ENCODE measurements around the gene RPS13.
"Not testable (repeated sequence)": the region's sequence is repeated elsewhere in the genome, so short reads cannot be mapped to it uniquely, and the experiment has no call there.

The RPS13 gene

DNA sequence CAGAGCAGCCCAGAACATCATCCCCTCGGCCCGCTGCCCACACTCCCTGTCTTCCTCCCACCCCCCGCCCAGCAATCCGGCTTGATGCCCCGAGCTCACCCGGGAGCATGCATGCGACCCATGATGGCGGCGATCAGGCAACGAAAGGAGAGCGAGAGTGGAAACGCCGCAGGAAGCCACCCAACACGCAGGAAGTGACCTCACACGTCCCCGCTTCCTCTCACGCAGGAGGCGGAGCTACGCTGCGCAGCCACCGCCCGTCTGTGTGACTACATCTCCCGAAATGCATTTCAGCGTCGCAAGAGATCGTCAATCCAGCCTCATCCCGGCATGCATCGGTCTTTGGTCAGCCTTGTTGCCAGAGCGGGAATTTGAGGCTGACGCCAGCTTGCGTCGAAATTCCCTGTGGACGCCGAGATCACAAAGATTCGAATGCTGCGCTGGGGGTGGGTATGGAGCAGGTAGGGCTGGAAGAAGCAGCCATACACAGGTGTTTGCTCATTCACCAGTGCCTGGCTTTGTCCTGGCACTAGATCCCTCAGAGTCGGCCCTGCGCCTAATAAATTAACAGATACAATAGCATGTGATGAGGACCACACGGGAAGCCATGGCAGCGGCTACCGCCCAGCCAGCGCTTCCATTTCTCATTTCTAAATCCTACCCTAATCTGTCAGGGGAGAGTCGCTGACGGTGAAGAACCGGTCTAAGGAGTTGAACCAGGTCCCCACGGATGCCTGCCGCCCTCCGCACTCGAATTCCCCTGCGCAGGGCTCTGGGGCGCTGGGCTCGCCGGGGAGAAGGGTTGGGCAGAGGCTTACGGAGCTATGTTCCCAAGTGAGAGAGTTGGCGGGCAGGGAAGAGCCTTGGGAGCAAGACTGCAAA, at the start of gene RPS13:
RPS13 (minus strand) TSS at position 148 of the 882 bp plus-strand sequence; CDS start at position 122, 26 bp downstream.
- peak; percentile 82 to 91 (median 85) for DNase-seq

DNA sequence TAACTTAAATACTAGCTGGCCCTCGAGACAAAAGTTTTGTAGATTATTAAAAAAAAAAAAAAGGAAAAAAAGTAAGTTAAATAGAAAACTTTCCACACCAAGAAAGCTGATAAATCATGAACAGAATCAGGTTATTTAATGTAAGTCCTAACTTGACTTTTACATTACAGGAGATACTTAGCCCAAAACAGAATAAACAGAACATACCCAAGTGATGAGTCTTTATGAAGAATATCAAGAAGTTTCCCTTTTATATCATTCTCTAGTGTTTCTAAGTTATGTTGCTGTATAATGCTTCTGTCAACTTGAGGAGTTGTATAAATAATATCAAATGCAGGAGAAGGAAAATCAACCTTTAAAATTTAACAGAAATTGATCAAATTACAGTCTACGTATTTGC, 44.5 kb upstream of the RPS13 start:
- DNase-seq, result no peak

DNA sequence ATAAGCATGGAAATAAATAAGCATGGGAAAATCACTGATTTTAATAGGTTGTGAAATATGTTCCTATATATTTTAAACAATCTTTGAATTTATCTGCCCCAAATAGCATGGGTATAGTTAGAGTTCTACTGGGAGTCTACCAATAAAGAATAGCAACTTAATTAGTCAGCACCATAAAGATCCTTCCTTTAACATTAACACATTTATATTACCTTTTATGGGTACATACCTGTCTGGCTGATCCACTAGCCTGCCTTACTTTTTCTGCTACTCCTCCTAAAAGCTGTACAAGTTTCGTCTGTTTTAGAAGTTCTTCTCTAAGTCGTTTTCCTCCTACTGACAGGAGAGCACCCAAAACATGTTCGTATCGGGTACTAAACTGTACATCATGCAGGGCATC, 39.8 kb upstream of the RPS13 start:
- DNase-seq, result no peak

DNA sequence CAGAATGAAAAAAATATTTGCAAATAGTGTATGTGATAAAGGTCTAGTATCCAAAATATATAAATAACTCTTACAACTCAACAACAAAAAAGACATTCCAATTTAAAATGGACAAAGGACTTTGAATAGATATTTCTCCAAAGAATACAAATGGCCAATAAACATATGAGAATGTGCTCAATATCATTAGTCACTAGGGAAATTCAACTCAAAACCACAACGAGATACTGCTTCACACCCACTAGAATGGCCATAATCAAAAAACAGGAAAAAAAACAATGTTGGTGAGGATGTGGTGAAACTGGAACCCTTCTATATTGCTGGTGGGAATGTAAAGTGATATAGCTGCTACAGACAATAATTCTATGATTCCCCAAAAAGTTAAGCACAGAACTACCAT, 38.6 kb upstream of the RPS13 start:
- DNase-seq, result no peak

DNA sequence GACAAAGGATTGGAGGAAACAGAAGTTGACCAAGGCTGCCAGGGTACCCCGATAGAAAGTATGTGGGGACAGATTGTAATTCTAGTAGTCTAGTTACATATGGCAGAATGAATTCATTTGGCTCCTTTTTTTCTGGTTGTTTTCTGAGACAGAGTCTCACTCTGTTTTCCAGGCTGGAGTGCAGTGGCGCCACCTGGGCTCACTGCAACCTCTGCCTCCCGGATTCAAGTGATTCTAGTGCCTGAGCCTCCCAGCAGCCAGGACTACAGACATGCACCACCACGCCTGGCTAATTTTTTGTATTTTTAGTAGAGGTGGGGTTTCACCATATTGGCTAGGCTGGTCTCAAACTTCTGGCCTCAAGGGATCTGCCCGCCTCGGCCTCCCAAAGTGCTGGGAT, 30.3 kb upstream of the RPS13 start:
- not testable (repeated sequence) for DNase-seq

DNA sequence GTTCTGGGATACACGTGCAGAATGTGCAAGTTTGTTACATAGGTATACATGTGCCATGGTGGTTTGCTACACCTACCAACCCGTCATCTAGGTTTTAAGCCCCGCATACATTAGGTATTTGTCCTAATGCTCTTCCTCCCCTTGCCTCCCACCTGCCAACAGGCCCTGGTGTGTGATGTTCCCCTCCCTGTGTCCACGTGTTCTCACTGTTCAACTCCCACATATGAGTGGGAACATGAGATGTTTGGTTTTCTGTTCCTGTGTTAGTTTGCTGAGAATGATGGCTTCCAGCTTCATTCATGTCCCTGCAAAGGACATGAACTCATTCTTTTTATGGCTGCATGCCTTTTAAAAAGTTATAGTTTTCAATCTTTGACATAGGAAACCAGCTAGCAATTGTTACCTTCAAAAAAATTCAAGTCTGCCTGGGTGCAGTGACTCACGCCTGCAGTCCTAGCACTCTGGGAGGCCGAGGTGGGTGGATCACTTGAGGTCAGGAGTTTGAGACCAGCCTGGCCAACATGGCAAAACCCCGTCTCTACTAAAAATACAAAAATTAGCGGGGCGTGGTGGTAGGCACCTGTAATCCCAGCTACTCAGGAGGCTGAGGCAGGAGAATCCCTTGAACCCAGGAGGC, 28.1 kb upstream of the RPS13 start:
- not testable (repeated sequence) for DNase-seq

DNA sequence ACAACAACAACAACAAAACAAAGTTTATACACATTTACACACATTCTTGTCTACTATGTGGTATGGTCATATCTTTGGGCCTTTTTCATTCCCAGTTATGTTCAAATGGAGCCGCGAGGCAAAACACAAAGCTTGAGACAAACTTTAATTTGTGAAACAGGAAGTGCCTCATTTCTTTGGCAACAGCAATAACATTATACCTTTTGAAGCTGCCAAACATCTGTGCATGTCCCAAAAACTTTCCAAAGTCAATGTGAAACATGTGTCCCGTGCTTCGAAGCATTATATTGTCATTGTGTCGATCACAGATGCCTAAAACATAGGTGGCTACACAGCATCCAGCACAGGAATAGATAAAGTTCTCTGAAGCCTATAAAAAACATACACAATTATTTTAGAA, 25.0 kb upstream of the RPS13 start:
- DNase-seq, result no peak

DNA sequence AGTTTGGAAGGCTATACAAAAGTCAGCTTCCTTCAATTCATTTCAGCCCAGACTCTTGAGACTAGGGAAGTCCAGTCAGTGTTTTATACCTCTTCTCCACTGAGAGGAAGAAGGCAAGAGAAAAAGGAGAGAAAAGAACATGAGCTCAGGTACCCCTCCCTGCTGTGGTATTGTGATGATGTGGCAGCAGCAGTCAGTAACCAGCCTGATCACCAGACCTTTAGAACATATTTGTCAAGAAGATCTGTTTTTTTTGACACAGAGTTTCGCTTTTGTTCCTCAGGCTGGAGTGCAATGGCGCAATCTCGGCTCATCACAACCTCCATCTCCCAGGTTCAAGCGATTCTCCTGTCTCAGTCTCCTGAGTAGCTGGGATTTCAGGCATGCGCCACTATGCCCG, 21.2 kb upstream of the RPS13 start:
- no peak for DNase-seq

DNA sequence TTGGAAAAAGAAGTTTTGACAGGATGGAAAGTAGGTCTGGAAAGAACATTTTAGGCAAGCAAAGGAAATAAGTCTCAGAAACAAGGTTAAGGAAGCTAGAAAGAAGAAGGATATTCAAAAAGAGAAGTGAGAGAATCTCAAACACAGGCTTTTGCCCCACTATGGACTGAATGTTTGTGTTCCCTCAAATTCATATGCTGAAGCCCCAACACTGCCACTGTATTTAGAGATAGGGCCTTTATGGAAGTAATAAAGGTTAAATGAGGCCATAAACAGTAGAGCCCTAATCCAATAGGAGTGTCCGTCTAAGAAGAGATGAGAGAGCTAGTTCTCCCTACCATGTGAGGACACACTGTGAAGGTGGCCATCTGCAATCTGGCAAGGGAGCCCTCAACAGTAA, 20.6 kb upstream of the RPS13 start:
- DNase-seq, result no peak

DNA sequence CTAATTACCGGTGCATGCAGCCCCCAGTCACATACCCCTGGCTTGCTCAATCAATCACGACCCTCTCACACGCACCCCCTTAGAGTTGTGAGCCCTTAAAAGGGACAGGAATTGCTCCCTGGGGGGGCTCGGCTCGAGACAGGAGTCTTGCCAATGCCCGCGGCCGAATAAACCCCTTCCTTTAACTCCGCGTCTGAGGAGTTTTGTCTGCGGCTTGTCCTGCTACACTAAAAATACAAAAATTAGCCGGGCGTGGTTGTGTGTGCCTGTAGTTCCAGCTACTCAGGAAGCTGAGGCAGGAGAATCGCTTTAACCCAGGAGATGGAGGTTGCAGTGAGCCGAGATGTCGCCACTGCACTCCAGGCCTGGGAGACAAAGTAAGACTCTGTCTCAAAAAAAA, 8.5 kb upstream of the RPS13 start:
- not testable (repeated sequence) for DNase-seq

DNA sequence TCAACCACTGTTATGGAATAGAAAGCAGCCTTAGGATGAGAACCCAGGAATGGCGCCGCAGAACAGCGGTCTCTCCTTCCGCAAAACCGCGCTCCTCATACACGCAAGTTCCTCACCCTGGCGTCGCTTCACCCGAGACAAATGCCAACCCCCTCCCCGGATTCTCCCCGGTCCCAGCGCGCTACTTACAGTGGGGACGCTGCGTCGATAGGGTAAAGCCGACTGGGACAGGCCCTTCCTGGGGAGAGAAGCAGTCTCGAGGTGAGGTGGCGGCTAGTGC, 287 bp downstream of the RPS13 start:
- no peak for DNase-seq

DNA sequence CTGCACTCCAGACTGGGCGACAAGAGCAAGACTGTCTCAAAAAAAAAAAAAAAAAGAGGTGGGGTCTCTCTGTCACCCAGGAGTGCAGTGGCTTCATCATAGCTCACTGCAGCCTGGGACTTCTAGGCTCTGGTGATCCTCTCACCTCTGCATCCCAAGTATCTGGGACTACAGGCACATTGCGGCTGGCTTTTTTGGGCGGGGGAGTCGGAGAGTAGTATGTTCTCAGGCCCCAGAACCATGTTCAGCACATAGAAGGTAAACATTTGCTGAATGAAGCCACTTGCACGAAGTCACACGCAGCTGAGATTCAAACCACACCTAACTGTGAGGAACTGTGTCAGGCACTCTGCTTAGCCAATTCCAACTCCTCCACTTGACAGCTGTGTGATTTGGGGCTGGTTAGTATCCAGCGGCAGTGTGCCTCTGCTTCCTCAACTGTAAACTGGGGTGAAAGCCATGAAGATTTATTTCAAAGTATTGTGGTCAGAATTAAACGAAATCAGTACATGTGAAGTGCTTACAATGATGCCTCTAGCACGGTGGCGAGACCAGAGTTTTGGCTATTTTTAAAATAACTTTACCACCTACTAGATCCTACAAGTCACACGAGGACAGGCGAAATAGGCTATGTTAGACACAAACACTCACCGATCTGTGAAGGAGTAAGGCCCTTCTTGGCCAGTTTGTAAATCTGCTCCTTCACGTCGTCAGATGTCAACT, 789 bp downstream of the RPS13 start:
- no peak for DNase-seq

DNA sequence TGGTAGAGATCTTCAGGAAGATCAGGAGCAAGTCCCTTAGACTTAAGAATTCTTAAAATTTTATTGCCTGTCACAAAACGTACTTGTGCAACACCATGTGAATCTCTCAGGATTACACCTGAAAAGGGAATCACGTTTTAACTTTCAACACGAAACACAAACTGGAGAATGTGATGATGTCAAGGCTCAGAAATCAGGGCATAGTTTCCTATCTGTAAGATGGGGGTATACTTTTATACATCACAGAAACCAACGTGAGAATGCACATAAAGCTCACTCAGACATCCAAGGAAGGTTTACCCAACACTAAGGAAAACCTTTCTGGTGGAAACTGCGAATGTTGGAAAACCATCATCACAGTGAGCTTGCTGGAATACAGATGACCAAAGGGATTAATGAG, 2.0 kb downstream of the RPS13 start:
- DNase-seq, result no peak

DNA sequence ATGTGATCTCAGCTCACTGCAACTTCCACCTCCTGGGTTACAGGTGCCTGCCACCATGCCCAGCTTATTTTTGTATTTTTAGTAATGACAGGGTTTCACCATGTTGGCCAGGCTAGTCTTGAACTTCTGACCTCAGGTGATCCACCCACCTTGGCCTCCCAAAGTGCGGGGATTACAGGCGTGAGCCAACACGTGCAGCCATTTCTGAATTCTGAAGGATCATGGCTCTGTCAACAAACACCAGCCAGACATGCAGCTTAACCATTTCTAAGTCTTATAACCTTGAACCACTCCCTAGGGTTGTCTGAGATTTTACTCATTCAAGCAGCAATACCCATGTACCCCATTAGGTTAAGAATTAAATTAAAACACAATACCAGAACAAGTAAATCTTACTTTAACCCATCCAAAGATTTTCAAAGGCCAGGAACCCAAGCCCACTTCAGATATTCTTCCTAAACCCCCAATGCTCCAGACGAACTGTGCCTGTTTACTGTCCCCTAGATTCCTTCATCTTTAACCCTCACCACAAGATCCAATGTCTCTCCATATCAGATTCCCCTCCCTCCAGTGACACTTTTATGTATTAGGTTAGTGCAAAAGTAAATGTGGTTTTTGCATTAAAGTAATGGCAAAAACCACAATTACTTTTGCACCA, 4.0 kb downstream of the RPS13 start:
- no peak for DNase-seq

DNA sequence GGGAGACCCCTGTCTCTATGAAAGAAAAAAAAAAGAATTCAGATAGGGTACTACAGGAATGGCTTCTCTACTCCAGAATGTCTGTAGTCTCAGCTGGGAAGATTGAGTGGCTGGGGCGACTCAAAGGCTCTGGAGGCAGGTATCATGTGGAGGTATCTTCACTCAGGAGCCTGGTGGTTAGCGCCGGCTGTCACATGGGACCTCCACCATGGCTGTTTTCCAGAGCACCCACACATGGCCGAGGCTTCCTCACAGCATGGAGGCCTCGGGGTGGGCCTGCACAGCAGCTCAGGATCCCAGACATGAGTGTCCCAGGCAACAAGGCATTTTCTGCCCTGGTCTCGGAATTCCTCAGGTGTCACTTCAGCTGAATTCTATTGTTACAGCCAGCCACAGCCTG, 10.1 kb downstream of the RPS13 start:
- DNase-seq, result no peak

DNA sequence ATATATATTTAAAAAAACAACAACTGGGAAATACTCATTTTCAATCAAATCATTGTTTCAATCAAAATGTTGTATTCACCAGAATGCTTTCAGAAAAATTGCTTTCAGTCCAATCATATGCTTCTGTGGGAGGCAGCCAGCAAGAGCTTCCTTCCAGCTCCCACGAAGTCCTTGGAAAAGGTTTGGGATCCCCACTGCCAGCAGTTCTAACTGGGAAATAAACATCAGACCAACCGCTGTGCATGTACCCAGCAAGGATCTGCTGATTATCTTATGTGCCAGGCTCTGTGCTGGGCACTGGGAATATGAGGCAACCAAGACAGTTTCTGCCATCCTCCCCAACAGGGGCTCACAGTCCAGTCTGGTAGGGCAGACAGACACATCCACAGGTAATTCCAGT, 10.8 kb downstream of the RPS13 start:
- DNase-seq, result no peak

DNA sequence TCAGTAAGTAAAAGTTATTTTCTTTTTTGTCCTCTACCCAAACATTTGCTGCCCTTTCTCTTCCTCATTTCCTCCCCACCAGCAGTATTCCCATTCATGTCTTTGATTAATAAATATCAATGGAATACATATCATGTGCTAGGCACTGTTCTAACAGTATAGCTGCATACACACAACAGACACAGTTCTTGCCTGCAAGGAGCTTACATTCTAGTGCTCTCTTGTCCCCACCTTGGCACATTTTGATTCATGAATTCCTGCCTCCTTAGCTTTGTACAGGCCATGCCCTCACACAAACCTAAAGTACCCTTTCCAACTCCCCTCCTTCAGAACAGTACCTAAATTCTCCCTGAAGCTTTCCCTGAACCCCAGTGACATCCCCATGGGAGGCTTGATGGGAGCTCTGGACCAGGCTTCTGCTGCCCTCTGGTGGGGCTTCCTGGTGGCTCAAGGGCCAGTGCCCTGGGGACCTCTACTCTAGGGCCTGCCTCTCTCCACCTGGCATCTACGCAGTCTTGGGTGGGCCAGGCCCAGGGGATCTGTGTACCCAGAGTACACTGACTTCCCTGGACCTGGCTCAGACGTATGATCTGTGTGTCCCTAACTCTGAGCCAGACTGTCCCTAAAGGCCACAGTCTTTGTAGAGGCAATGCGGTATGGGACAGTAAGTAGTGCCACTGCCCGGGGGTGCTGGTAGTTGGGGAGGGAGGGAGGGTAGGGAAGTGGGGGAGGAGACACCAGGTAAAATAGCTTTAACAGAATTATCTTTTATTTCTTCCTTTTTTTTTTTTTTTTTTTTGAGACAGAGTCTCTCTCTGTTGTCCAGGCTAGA, 14.1 kb downstream of the RPS13 start:
- peak in 1 of 4 experiments; percentile 17 for DNase-seq

DNA sequence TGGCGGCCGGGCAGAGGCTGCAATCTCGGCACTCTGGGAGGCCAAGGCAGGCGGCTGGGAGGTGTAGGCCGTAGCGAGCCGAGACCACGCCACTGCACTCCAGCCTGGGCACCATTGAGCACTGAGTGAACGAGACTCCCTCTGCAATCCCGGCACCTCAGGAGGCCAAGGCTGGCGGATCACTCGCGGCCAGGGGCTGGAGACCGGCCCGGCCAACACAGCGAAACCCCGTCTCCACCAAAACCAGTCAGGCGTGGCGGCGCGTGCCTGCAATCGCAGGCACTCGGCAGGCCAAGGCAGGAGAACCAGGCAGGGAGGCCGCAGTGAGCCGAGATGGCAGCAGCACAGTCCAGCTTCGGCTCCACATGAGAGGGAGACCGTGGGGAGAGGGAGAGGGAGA, 26.3 kb downstream of the RPS13 start:
- DNase-seq, result not testable (repeated sequence)

DNA sequence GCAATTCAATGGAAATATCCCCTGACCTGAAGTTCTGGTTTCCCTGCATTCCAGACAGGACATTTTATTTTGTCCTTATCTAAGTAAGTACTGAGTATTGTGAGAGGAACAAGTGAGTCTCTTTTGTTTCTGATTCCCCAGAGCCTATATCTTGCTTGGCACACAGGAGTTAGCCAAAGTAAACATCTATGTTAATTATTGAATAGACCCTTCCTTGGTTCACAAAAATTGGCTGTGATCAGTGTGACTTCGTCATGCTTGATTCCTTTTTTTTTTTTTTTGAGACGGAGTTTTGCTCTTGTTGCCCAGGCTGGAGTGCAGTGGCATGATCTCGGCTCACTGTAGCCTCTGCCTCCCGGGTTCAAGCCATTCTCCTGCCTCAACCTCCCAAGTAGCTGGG, 29.0 kb downstream of the RPS13 start:
- DNase-seq, result not testable (repeated sequence)

DNA sequence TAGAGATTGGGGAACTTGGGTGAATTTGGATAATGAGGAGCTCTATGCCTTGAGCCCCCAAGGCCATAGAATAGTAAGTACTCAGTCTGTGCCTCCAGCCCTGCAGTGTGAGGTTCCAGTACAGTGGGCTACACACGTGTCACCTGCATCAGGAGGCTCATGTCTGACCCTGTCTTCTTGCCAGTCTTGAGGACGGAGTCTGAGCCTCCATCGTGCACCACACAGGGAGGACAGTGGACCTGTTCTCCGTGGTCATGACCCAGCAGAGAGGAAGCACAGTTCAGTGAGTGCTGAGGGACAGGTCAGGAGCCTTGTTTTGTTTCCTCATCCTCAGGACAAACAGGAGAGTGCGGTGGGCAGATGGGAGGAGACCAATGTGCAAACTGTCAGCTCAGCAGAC, 30.8 kb downstream of the RPS13 start:
- DNase-seq, result no peak

DNA sequence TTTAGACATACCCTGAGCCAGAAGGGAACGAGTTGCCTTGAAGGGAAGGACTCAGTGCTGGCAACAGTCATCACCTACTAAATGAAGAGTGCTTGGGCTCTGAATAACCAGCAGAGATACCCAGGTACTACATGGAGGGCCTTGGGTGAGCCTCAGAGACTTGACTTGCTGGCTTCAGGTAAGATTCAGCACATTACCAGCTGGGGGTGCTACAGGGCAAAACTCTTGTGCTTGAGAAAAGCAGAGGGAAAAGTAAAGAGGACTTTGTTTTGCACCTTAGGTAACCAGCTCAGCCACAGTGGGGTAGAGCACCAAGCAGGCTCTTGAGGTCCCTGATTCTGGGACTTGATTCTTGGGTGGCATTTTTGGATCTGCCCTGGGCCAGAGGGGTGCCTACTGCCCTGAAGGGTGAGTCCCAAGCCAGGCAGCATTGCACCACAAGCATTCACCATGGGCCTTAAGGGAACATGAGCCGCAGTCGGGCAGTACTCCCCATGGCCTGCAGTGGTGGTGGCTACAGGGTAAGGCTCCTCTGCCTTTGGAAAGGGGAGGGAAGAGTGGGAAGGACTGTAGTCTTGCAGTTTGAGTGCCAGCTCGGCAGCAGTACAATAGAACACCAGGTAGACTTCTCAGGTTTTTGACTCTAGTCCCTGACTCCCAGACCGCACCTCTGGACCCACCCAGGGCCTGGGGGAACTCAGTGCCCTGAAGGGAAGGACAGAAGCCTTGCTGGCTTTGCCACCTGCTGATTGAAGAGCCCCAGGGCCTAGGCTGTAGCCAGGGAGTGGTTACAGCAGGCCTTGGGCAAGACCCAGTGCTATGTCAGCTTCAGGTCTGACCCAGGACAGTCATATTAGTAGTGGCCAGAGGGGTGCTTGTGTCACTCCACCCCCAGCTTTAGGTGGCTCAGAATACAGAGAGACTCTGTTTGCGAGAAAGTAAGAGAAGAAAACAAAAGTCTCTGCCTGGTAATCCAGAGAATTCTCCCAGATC, 40.5 kb downstream of the RPS13 start:
- DNase-seq, result no peak

All from activated naive CD4-positive, alpha-beta T cell (primary cell).